SK-N-SH (cell line): Measurements from ENCODE around the gene PSPC1. TPM values are rescaled to one million over a fixed set of nuclear protein-coding genes. Genes with fewer than 3 reads are reported as not detected.

Experiments
- CTCF ChIA-PET: fragments of 300-600, 350-600 bp; formaldehyde crosslinking; extraction: SDS; loops from one replicate; lab custom pipeline; 2021; lab: Yijun Ruan, JAX
- POLR2A ChIA-PET: fragments of 350-600 bp; sonication (Branson Sonifier 250); formaldehyde crosslinking; extraction: SDS; loops from one replicate; lab custom pipeline; 2020; ENCODE audit warnings: antibody characterized with exemption, inconsistent platforms; lab: Yijun Ruan, JAX
- DNase-seq: peaks from one replicate; pipeline ENCODE4 v3.0.0; 2012
- H2AFZ ChIP-seq: fragments of 200-600 bp; sonication (generic); 2 replicates; pipeline ENCODE4 v1.8.1; 2016; ENCODE audit warnings: antibody characterized with exemption, mild to moderate bottlenecking, low read depth
- H3F3A ChIP-seq: fragments of 200-600 bp; sonication (generic); replicated peaks from 2 replicates; pipeline ENCODE3; 2016; ENCODE audit warnings: antibody characterized with exemption, mild to moderate bottlenecking; ENCODE audit not compliant: insufficient read depth
- H3K27ac ChIP-seq, 2 experiments: fragments of 200-500 bp in 1 of 2; fragments of 200-600 bp in 1 of 2; sonication (Bioruptor generic) in 1 of 2; sonication (generic), shearing (Covaris generic) in 1 of 2; 2 replicates each; pipeline versions ENCODE4 v1.5.1 to v1.6.1; 2014 to 2016; ENCODE audit warnings: low read depth in 2 of 2, inconsistent platforms in 1 of 2, low read length in 1 of 2, mild to moderate bottlenecking in 1 of 2, mixed read lengths in 1 of 2
- H3K27me3 ChIP-seq: fragments of 200-600 bp; sonication (generic), shearing (Covaris generic); 2 replicates; pipeline ENCODE4 v1.6.1; 2016; ENCODE audit warnings: mixed run types; ENCODE audit not compliant: insufficient read depth
- H3K36me3 ChIP-seq, 2 experiments: fragments of 200-500 bp in 1 of 2; fragments of 200-600 bp in 1 of 2; sonication (Bioruptor generic) in 1 of 2; sonication (generic) in 1 of 2; replicated peaks in 1 of 2; 2 replicates each; pipeline versions ENCODE3 to v1.5.1; 2014 to 2016; ENCODE audit warnings: low read length in 1 of 2, mild to moderate bottlenecking in 1 of 2; ENCODE audit not compliant: insufficient read depth in 2 of 2, control insufficient read depth in 1 of 2
- H3K4me1 ChIP-seq, 2 experiments: fragments of 200-500 bp in 1 of 2; fragments of 200-600 bp in 1 of 2; sonication (Bioruptor generic) in 1 of 2; sonication (generic), shearing (Covaris generic) in 1 of 2; 2 replicates each; pipeline versions ENCODE4 v1.5.1 to v1.6.1; 2014 to 2016; ENCODE audit warnings: low read depth in 1 of 2, low read length in 1 of 2, mixed run types in 1 of 2; ENCODE audit not compliant: insufficient read depth in 2 of 2, control insufficient read depth in 1 of 2
- H3K4me2 ChIP-seq: fragments of 200-600 bp; sonication (generic), shearing (Covaris generic); 2 replicates; pipeline ENCODE4 v1.6.1; 2017; ENCODE audit warnings: mixed run types
- H3K4me3 ChIP-seq, 2 experiments: fragments of 200-500 bp in 1 of 2; fragments of 200-600 bp in 1 of 2; sonication (Bioruptor generic) in 1 of 2; sonication (generic), shearing (Covaris generic) in 1 of 2; 2 replicates each; pipeline versions ENCODE4 v1.5.1 to v1.8.1; 2014 to 2016; ENCODE audit warnings: low read depth in 2 of 2, inconsistent platforms in 1 of 2, low read length in 1 of 2, mild to moderate bottlenecking in 1 of 2, mixed read lengths in 1 of 2, moderate library complexity in 1 of 2
- H3K79me2 ChIP-seq: fragments of 200-600 bp; sonication (generic); 2 replicates; pipeline ENCODE4 v1.8.1; 2017; ENCODE audit warnings: mild to moderate bottlenecking; ENCODE audit not compliant: insufficient read depth
- H3K9ac ChIP-seq: fragments of 200-600 bp; sonication (generic); 2 replicates; pipeline ENCODE4 v1.6.1; 2017; ENCODE audit warnings: mixed run types
- H3K9me2 ChIP-seq: fragments of 200-600 bp; sonication (generic); 2 replicates; pipeline ENCODE4 v1.6.1; 2017; ENCODE audit warnings: mixed run types
- H3K9me3 ChIP-seq: fragments of 200-600 bp; sonication (generic); 2 replicates; pipeline ENCODE4 v1.6.1; 2017; ENCODE audit warnings: mixed run types, mild to moderate bottlenecking, moderate library complexity
- H4K20me1 ChIP-seq: fragments of 200-600 bp; sonication (generic); 2 replicates; pipeline ENCODE4 v1.6.1; 2017; ENCODE audit warnings: mild to moderate bottlenecking, mixed run types; ENCODE audit not compliant: insufficient read depth
- CTCF ChIP-seq: fragments of 200-600 bp; sonication (generic); IDR thresholded peaks from 2 replicates; pipeline ENCODE4 v1.6.1; 2017; ENCODE audit warnings: antibody characterized with exemption, mild to moderate bottlenecking, moderate library complexity
- FOSL2 ChIP-seq: IDR thresholded peaks from 2 replicates; pipeline ENCODE4 v1.4.0; 2012; ENCODE audit warnings: low read depth, mild to moderate bottlenecking, moderate library complexity, borderline replicate concordance
- GABPA ChIP-seq: IDR thresholded peaks from 2 replicates; pipeline ENCODE4 v1.4.0; 2012; ENCODE audit warnings: low read depth, mild to moderate bottlenecking
- MEF2A ChIP-seq: IDR thresholded peaks from 2 replicates; pipeline ENCODE4 v1.4.0; 2012; ENCODE audit warnings: low read depth, borderline replicate concordance
- POLR2AphosphoS5 ChIP-seq: IDR thresholded peaks from 2 replicates; pipeline ENCODE4 v1.6.1; 2012; ENCODE audit warnings: low read depth, low read length
- SMC3 ChIP-seq: IDR thresholded peaks from 2 replicates; pipeline ENCODE4 v1.6.1; 2012; ENCODE audit warnings: low read depth, low read length, improper control_type of control experiment
- TAF1 ChIP-seq: IDR thresholded peaks from 2 replicates; pipeline ENCODE4 v1.6.1; 2012; ENCODE audit warnings: low read depth, mild to moderate bottlenecking, low read length, moderate library complexity, borderline replicate concordance
- ZBTB33 ChIP-seq: IDR thresholded peaks from 2 replicates; pipeline ENCODE4 v1.4.0; 2012; ENCODE audit warnings: low read depth, borderline replicate concordance
- WGBS: methylation state at CpG from one replicate; pipeline ENCODE4 v1.1.6; 2017; ENCODE audit warnings: low lambda C conversion rate; 5-methylcytosine and 5-hydroxymethylcytosine counted together
- polyA plus RNA-seq, 3 experiments: library from polyadenylated mRNA; depleted of rRNA; stranded (reverse); fragments of >200 nt; gene quantifications; 2 replicates each; pipeline ENCODE4 v1.2.3, GENCODE V29; 2012
- TF ChIP-seq, protein P1 (sequence below): IDR thresholded peaks from 2 replicates; pipeline ENCODE4 v1.6.1; 2012; ENCODE audit warnings: mild to moderate bottlenecking, low read depth, low read length, moderate library complexity
- TF ChIP-seq, protein P2 (sequence below): IDR thresholded peaks from 2 replicates; pipeline ENCODE4 v1.4.0; 2012; ENCODE audit warnings: low read depth, borderline replicate concordance

The PSPC1 gene
- polyA plus RNA-seq, 1 of the 3 experiments (the other 2 are of a cell fraction), result 35.2 TPM

- TF ChIP-seq ZBTB33 (no peak), MEF2A (no peak), FOSL2 (no peak), POLR2AphosphoS5 (no peak), SMC3 (no peak), GABPA (no peak), TAF1 (no peak)
- TF ChIP-seq, protein P1, sequence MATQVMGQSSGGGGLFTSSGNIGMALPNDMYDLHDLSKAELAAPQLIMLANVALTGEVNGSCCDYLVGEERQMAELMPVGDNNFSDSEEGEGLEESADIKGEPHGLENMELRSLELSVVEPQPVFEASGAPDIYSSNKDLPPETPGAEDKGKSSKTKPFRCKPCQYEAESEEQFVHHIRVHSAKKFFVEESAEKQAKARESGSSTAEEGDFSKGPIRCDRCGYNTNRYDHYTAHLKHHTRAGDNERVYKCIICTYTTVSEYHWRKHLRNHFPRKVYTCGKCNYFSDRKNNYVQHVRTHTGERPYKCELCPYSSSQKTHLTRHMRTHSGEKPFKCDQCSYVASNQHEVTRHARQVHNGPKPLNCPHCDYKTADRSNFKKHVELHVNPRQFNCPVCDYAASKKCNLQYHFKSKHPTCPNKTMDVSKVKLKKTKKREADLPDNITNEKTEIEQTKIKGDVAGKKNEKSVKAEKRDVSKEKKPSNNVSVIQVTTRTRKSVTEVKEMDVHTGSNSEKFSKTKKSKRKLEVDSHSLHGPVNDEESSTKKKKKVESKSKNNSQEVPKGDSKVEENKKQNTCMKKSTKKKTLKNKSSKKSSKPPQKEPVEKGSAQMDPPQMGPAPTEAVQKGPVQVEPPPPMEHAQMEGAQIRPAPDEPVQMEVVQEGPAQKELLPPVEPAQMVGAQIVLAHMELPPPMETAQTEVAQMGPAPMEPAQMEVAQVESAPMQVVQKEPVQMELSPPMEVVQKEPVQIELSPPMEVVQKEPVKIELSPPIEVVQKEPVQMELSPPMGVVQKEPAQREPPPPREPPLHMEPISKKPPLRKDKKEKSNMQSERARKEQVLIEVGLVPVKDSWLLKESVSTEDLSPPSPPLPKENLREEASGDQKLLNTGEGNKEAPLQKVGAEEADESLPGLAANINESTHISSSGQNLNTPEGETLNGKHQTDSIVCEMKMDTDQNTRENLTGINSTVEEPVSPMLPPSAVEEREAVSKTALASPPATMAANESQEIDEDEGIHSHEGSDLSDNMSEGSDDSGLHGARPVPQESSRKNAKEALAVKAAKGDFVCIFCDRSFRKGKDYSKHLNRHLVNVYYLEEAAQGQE, result no peak
- TF ChIP-seq, protein P2, sequence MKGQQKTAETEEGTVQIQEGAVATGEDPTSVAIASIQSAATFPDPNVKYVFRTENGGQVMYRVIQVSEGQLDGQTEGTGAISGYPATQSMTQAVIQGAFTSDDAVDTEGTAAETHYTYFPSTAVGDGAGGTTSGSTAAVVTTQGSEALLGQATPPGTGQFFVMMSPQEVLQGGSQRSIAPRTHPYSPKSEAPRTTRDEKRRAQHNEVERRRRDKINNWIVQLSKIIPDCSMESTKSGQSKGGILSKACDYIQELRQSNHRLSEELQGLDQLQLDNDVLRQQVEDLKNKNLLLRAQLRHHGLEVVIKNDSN, result no peak
These were observed 40.1 kb downstream of the PSPC1 start (continued) for GRCh38 chr13:19742643-19743042.

DNA sequence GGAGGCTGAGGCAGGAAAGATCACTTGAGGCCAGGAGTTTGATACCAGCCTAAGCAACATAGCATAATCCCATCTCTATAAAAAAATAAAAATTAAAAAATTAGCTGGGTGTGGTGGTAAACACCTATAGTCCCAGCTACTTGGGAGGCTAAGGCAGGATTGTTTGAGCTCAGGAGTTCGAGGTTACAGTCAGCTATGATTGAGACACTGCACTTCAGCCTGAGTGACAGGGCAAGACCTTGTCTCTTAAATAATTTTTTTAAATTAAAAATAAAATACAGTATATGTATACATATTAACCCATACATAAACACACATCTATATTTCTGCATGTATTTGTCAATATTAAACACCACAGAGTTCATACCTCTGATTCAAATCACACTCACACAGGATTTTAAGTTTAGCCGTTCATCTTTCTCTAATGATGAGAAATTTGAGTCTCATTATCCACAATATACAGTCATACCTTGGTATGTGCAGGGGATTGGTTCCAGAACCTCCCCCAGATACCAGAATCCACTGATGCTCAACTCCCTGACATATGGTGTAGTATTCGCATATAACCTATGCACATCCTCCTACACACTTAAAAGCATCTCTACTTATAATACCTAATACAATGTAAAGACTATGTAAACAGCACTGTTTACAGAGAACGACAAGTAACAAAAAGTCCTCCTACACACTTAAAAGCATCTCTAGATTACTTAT, 44.7 kb downstream of the PSPC1 start:
- peaks cover 99% of the 10 kb centered on the region for H3K79me2 ChIP-seq
- CTCF ChIA-PET, result no interaction called here
- no peak overlapping the region for H3K4me3 ChIP-seq
- H3K4me1 ChIP-seq, result no peaks in the 10 kb centered on the region
- H3K36me3 ChIP-seq, result peaks cover 15 to 42% of the 10 kb centered on the region in 2 experiments
- TF ChIP-seq CTCF, result no peak
- POLR2A ChIA-PET, result no interaction called here
- no peak overlapping the region for H3K4me2 ChIP-seq
- H3K27ac ChIP-seq, result no peak overlapping the region
- H3K27me3 ChIP-seq, result no peaks in the 10 kb centered on the region
- no peak for DNase-seq
- H2AFZ ChIP-seq, result no peak overlapping the region
- H3K9me2 ChIP-seq, result no peaks in the 10 kb centered on the region
- WGBS, result 95% methylated on average over 4 of the region's 4 CpGs
- H4K20me1 ChIP-seq, result peaks cover 9% of the 10 kb centered on the region; the same call in 1 of the 2 replicates
- no peak overlapping the region for H3K9ac ChIP-seq
- peaks cover 5% of the 10 kb centered on the region for H3F3A ChIP-seq
- H3K9me3 ChIP-seq, result no peaks in the 10 kb centered on the region
